Adipose tissue (tissue), 3 donors: ENCODE data around the gene TMPRSS15. TPM values are rescaled to one million over a fixed set of nuclear protein-coding genes. Genes with fewer than 3 reads are reported as not detected.

Source experiments
- H3K27ac ChIP-seq: one replicate; pipeline ENCODE4 v1.5.1; 2013; ENCODE audit warnings: low read depth, low read length
- WGBS, 3 donors: extraction: QIAGEN DNeasy Blood & Tissue Kit; methylation state at CpG; one replicate each; pipeline ENCODE4 v1.1.7; 2013; 5-methylcytosine and 5-hydroxymethylcytosine counted together
- polyA plus RNA-seq, 3 donors: library from polyadenylated mRNA; stranded (reverse); fragments of 200-250 nt; gene quantifications; one replicate each; pipeline ENCODE4 v1.2.3, GENCODE V29; 2013
- donor health status: healthy with polysubstance abuse.
- donor health status: Bipolar disorder and iron deficiency.
- donor health status: healthy.

Gene TMPRSS15
- polyA plus RNA-seq, 3 donors: 0.03 to 0.11 (median 0.09) TPM

- H3K27ac ChIP-seq: no peak overlapping the region
- WGBS, 3 donors: 59 to 76% (median 65%) methylated on average over 2 of the region's 2 CpGs
Observed at GRCh38 chr21:18253799-18254198, 149.8 kb downstream of the TMPRSS15 start.

- H3K27ac ChIP-seq: no peak overlapping the region
- WGBS, 3 donors: 49 to 57% (median 55%) methylated on average over 2 of the region's 2 CpGs
Observed at GRCh38 chr21:18253221-18253620, 150.4 kb downstream of the TMPRSS15 start.

DNA sequence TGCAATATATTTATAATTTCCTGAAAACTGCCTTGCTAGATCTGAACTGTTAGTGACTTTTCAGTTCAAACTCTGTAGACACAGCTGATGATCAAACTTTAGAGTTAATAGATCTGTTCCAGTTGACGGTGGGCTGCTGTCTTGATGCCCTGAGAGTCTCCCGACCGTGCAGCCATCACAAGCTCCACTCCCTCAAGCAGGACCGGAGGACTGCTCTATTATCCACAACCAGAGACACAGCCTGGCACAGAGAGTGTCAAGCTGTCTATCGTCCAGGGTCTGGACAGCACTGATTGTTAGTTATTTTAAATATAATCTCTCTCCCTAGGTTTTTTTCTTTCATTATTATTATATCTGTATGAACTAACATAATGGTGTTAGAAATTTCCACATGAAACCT is 150.9 kb downstream of the TMPRSS15 start:
- H3K27ac ChIP-seq: no peak overlapping the region

GRCh38 chr21:18252256-18252655 is 151.3 kb downstream of the TMPRSS15 start:
- no peak overlapping the region for H3K27ac ChIP-seq
- WGBS, 3 donors: 49 to 55% (median 54%) methylated on average over 4 of the region's 4 CpGs

More for the DNA sequence above, 150.9 kb downstream of the TMPRSS15 start:
- 51 to 60% (median 58%) methylated on average over 5 of the region's 5 CpGs for WGBS, 3 donors

DNA sequence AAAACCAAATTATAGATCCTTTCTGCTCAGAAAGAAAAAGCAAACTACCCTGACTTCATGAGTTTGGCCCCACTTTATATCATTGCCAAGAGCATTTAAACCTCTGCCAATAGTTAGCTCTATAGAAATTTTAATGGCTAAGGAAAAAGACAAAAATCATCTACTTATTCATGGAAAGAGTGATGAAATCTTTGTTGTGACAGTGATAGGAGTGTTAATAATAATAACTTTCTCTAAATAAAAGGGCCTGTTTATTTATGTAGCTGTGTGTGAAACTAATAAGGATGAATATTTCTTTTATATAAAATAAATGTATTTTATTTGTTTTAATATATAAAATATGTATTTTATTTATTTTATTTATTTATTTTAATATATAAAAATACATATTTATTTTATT is 152.5 kb downstream of the TMPRSS15 start:
- no peak overlapping the region for H3K27ac ChIP-seq

- WGBS, 3 donors: 43 to 76% (median 74%) methylated on average over 2 of the region's 2 CpGs
- no peak overlapping the region for H3K27ac ChIP-seq
Observed at GRCh38 chr21:18249672-18250071, 153.9 kb downstream of the TMPRSS15 start.

GRCh38 chr21:18248171-18248570 is 155.4 kb downstream of the TMPRSS15 start:
- no peak overlapping the region for H3K27ac ChIP-seq
- WGBS, 3 donors: 55 to 86% (median 83%) methylated on average over 1 of the region's 1 CpG

DNA sequence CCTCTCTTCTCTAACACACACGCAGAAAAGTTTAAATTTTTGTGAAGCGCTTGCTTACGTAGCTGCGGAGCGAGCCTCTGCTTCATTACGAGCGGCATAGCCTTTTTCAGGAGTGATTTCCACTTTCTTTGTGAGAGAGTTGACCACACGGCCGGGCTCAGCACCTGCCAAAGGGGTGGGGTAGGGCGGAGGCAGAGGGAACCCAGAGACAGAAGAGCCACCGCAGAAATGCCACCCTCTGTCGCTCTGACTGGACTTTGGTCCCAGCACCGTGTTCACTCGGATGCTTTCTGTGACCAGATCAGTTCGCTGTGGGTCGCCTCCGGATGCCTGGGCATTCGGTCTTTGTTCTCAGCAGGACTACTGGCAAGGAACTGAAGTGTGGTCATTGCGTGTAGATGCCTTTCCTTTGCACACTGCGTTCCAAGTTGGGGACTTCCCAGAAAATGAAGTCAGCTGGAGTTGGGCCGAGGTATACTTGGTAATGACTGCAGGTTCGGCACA is 158.1 kb downstream of the TMPRSS15 start:
- H3K27ac ChIP-seq: no peak overlapping the region
- 6 to 9% (median 8%) methylated on average over 22 of the region's 22 CpGs for WGBS, 3 donors

DNA sequence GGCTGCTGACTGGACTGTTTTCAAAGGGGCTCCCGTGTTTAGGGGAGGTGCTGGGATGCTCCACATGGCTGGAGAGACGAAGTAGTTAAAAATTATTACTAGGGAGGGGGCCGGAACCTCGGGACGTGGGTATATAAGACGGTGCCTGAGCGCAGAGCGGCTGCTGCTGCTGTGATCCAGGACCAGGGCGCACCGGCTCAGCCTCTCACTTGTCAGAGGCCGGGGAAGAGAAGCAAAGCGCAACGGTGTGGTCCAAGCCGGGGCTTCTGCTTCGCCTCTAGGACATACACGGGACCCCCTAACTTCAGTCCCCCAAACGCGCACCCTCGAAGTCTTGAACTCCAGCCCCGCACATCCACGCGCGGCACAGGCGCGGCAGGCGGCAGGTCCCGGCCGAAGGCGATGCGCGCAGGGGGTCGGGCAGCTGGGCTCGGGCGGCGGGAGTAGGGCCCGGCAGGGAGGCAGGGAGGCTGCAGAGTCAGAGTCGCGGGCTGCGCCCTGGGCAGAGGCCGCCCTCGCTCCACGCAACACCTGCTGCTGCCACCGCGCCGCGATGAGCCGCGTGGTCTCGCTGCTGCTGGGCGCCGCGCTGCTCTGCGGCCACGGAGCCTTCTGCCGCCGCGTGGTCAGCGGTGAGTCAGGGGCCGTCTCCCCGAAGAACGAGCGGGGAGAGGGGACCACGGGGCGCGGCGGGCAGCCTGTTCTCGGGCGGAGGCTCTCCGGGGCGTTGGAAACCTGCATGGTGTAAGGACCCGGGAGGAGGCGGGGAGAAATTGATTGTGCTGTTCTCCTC is 158.7 kb downstream of the TMPRSS15 start, which contains the start of gene CHODL:
CHODL (plus strand) TSS at position 163 of the 793 bp plus-strand sequence; CDS start at position 554, 391 bp downstream.
- WGBS, 3 donors: 1 to 3% (median 2%) methylated on average over 68 to 72 of the region's 72 CpGs
- H3K27ac ChIP-seq: no peak within 1 kb of the TSS

DNA sequence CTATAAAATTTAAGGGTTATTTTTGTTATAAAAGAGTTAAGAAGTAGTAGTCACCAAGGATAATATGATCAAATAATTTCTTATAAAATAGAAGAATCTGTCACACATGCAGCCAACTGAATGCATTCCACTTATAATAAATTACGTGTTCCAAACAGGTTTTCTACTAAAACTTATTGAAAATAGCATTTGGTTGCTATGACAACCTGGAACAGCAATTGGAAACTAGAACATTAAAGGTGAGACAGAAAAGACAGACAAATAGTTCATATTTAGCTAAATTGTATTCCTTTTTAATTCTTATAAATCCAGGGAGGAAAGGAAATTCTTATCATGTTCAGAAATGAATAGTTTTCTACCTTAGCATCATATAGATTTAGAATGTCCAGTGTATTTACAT is 168.0 kb downstream of the TMPRSS15 start:
- 74 to 85% (median 79%) methylated on average over 1 of the region's 1 CpG for WGBS, 3 donors
- H3K27ac ChIP-seq: no peak overlapping the region

GRCh38 chr21:18228060-18228739 is 175.4 kb downstream of the TMPRSS15 start:
- WGBS, 3 donors: 66 to 75% (median 69%) methylated on average over 5 of the region's 5 CpGs
- H3K27ac ChIP-seq: no peak overlapping the region

DNA sequence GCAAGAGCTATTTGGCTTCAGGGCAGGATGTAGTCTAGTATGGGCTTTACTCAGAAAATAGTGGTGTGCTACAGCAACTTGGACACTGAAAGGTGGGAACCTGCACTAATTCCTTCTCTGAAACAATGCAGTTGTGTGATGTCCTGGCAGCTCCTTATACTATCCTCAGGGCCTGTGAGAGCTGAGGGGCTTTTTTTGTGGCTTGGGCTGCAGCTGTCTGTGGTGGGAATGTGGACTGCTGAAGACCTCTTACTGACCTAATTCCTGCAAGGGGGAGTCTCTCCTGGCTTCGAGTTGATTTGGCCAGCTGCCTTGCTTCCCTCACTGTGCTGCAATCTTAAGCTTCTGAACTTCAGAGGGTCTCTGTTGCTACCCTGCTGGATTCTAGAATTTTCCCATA is 181.2 kb downstream of the TMPRSS15 start:
- no peak overlapping the region for H3K27ac ChIP-seq
- WGBS, 3 donors: 52 to 56% (median 56%) methylated on average over 1 of the region's 1 CpG

GRCh38 chr21:18220498-18220897 is 183.1 kb downstream of the TMPRSS15 start:
- no peak overlapping the region for H3K27ac ChIP-seq

Other genes starting within 250 kb of the TMPRSS15 start
- gene CHODL, start 159.0 kb downstream of the TMPRSS15 start, polyA plus RNA-seq: 1 to 10 TPM in 2 of 3 donors, under 1 TPM in 1; 0.26 to 2.0 (median 1.1) TPM